ENCODE data around the gene DAZ3. TPM values are rescaled to one million over a fixed set of nuclear protein-coding genes. Genes with fewer than 3 reads are reported as not detected.

The DAZ3 gene
- total RNA-seq (2022; extraction: Qiagen RNA extraction): not detected in 5 replicates

DNA sequence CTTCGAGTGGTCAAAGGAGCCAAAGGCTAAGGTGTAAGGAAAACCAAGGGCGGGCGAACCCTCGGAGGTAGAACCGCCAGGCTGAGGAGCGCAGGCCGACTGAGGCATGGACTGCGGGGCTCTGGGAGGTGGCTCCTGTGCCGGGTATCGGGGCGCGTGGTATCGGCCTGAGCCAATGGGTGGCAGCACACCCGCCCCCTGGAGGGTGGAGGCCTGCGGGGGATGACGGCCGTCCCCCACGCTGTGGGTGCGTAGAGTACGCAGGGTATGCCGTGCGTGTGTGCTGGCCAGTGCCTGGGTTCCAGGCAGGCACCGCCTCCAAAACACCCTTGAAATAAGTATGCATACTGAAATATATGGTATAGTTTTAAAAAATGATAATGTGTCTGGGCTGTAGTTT lies at the start of gene DAZ3:
DAZ3 (minus strand) TSS at position 101 of the 400 bp plus-strand sequence. CDS start 208 bp downstream, outside the sequence.

DNA sequence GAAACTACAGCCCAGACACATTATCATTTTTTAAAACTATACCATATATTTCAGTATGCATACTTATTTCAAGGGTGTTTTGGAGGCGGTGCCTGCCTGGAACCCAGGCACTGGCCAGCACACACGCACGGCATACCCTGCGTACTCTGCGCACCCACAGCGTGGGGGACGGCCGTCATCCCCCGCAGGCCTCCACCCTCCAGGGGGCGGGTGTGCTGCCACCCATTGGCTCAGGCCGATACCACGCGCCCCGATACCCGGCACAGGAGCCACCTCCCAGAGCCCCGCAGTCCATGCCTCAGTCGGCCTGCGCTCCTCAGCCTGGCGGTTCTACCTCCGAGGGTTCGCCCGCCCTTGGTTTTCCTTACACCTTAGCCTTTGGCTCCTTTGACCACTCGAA lies 20.4 kb upstream of the DAZ3 start, which contains the start of gene DAZ4:
DAZ4 (plus strand) TSS at position 301 of the 400 bp plus-strand sequence. CDS start 208 bp downstream, outside the sequence.

Other genes starting within 250 kb of the DAZ3 start
- gene BPY2B, start 195.4 kb downstream of the DAZ3 start, total RNA-seq (2022; extraction: Qiagen RNA extraction): not detected in 5 replicates
- not detected in 5 replicates for gene DAZ4, start 20.5 kb upstream of the DAZ3 start, total RNA-seq (2022; extraction: Qiagen RNA extraction)
- gene BPY2C, start 238.7 kb upstream of the DAZ3 start, total RNA-seq (2022; extraction: Qiagen RNA extraction): not detected in 5 replicates